ENCODE results near the gene VANGL1.

The VANGL1 gene

GRCh38 chr1:115643225-115643624, 1.5 kb downstream of the VANGL1 start:
- H3K9ac ChIP-seq (ENCODE audit: low read depth in 1 of 2, low read length in 2 of 2): peak overlapping the region; percentile 30 to 70
- H3K9me3 ChIP-seq (ENCODE audit: control insufficient read depth in 1 of 2, low read length in 2 of 2): peaks cover 0 to 6% of the 10 kb centered on the region in 2 donors
- H3K27ac ChIP-seq (ENCODE audit: low read depth, low read length): no peak overlapping the region
- no peaks in the 10 kb centered on the region for H3K27me3 ChIP-seq (ENCODE audit: control insufficient read depth in 1 of 2, insufficient read depth in 2 of 2, low read length in 2 of 2)
- H3K4me1 ChIP-seq (ENCODE audit: control insufficient read depth in 1 of 2, insufficient read depth in 2 of 2, low read length in 2 of 2): peaks cover 17% of the 10 kb centered on the region in 2 donors
- H3K4me3 ChIP-seq (ENCODE audit: low read depth in 1 of 2, low read length in 2 of 2): peak overlapping the region; percentile 63 to 75
- no peaks in the 10 kb centered on the region for H3K36me3 ChIP-seq (ENCODE audit: control insufficient read depth in 1 of 2, insufficient read depth in 2 of 2, low read length in 2 of 2)

GRCh38 chr1:115643666-115644065, 1.9 kb downstream of the VANGL1 start:
- Histone ChIP-seq H3K4me3 (ENCODE audit: low read depth in 1 of 2, low read length in 2 of 2) (no peak overlapping the region), H3K4me1 (ENCODE audit: control insufficient read depth in 1 of 2, insufficient read depth in 2 of 2, low read length in 2 of 2) (peaks cover 19 to 22% of the 10 kb centered on the region in 2 donors), H3K27ac (ENCODE audit: low read depth, low read length) (no peak overlapping the region), H3K9me3 (ENCODE audit: control insufficient read depth in 1 of 2, low read length in 2 of 2) (peaks cover 0 to 5% of the 10 kb centered on the region in 2 donors), H3K36me3 (ENCODE audit: control insufficient read depth in 1 of 2, insufficient read depth in 2 of 2, low read length in 2 of 2) (no peaks in the 10 kb centered on the region), H3K27me3 (ENCODE audit: control insufficient read depth in 1 of 2, insufficient read depth in 2 of 2, low read length in 2 of 2) (no peaks in the 10 kb centered on the region), H3K9ac (ENCODE audit: low read depth in 1 of 2, low read length in 2 of 2) (no peak overlapping the region)

GRCh38 chr1:115644109-115644508, 2.3 kb downstream of the VANGL1 start:
- H3K4me3 ChIP-seq (ENCODE audit: low read depth in 1 of 2, low read length in 2 of 2): no peak overlapping the region
- peaks cover 23 to 25% of the 10 kb centered on the region in 2 donors for H3K4me1 ChIP-seq (ENCODE audit: control insufficient read depth in 1 of 2, insufficient read depth in 2 of 2, low read length in 2 of 2)
- H3K36me3 ChIP-seq (ENCODE audit: control insufficient read depth in 1 of 2, insufficient read depth in 2 of 2, low read length in 2 of 2): no peaks in the 10 kb centered on the region
- no peak overlapping the region for H3K27ac ChIP-seq (ENCODE audit: low read depth, low read length)
- no peak overlapping the region for H3K9ac ChIP-seq (ENCODE audit: low read depth in 1 of 2, low read length in 2 of 2)
- H3K27me3 ChIP-seq (ENCODE audit: control insufficient read depth in 1 of 2, insufficient read depth in 2 of 2, low read length in 2 of 2): no peaks in the 10 kb centered on the region
- peaks cover 0 to under 1% of the 10 kb centered on the region in 2 donors for H3K9me3 ChIP-seq (ENCODE audit: control insufficient read depth in 1 of 2, low read length in 2 of 2)

- Histone ChIP-seq H3K9me3 (ENCODE audit: control insufficient read depth in 1 of 2, low read length in 2 of 2) (no peaks in the 10 kb centered on the region), H3K4me3 (ENCODE audit: low read depth in 1 of 2, low read length in 2 of 2) (no peak overlapping the region), H3K36me3 (ENCODE audit: control insufficient read depth in 1 of 2, insufficient read depth in 2 of 2, low read length in 2 of 2) (peaks cover 0 to 2% of the 10 kb centered on the region in 2 donors), H3K4me1 (ENCODE audit: control insufficient read depth in 1 of 2, insufficient read depth in 2 of 2, low read length in 2 of 2) (peaks cover 34 to 38% of the 10 kb centered on the region in 2 donors), H3K9ac (ENCODE audit: low read depth in 1 of 2, low read length in 2 of 2) (no peak overlapping the region), H3K27ac (ENCODE audit: low read depth, low read length) (no peak overlapping the region), H3K27me3 (ENCODE audit: control insufficient read depth in 1 of 2, insufficient read depth in 2 of 2, low read length in 2 of 2) (no peaks in the 10 kb centered on the region)
These were observed 5.3 kb downstream of the VANGL1 start for GRCh38 chr1:115647047-115647446.

GRCh38 chr1:115647507-115647906, 5.7 kb downstream of the VANGL1 start:
- H3K9me3 ChIP-seq (ENCODE audit: control insufficient read depth in 1 of 2, low read length in 2 of 2): no peaks in the 10 kb centered on the region
- H3K27ac ChIP-seq (ENCODE audit: low read depth, low read length): no peak overlapping the region
- H3K36me3 ChIP-seq (ENCODE audit: control insufficient read depth in 1 of 2, insufficient read depth in 2 of 2, low read length in 2 of 2): peaks cover 0 to 7% of the 10 kb centered on the region in 2 donors
- no peak overlapping the region for H3K9ac ChIP-seq (ENCODE audit: low read depth in 1 of 2, low read length in 2 of 2)
- H3K27me3 ChIP-seq (ENCODE audit: control insufficient read depth in 1 of 2, insufficient read depth in 2 of 2, low read length in 2 of 2): no peaks in the 10 kb centered on the region
- no peak overlapping the region for H3K4me3 ChIP-seq (ENCODE audit: low read depth in 1 of 2, low read length in 2 of 2)
- H3K4me1 ChIP-seq (ENCODE audit: control insufficient read depth in 1 of 2, insufficient read depth in 2 of 2, low read length in 2 of 2): peaks cover 34 to 38% of the 10 kb centered on the region in 2 donors

- H3K9me3 ChIP-seq (ENCODE audit: control insufficient read depth in 1 of 2, low read length in 2 of 2): no peaks in the 10 kb centered on the region
- no peak overlapping the region for H3K9ac ChIP-seq (ENCODE audit: low read depth in 1 of 2, low read length in 2 of 2)
- H3K4me1 ChIP-seq (ENCODE audit: control insufficient read depth in 1 of 2, insufficient read depth in 2 of 2, low read length in 2 of 2): peaks cover 30 to 35% of the 10 kb centered on the region in 2 donors
- peaks cover 0 to 8% of the 10 kb centered on the region in 2 donors for H3K36me3 ChIP-seq (ENCODE audit: control insufficient read depth in 1 of 2, insufficient read depth in 2 of 2, low read length in 2 of 2)
- no peak overlapping the region for H3K4me3 ChIP-seq (ENCODE audit: low read depth in 1 of 2, low read length in 2 of 2)
- no peak overlapping the region for H3K27ac ChIP-seq (ENCODE audit: low read depth, low read length)
- no peaks in the 10 kb centered on the region for H3K27me3 ChIP-seq (ENCODE audit: control insufficient read depth in 1 of 2, insufficient read depth in 2 of 2, low read length in 2 of 2)
These were observed 6.3 kb downstream of the VANGL1 start for GRCh38 chr1:115647919-115648650.

GRCh38 chr1:115648717-115649691, 7.2 kb downstream of the VANGL1 start:
- Histone ChIP-seq H3K4me3 (ENCODE audit: low read depth in 1 of 2, low read length in 2 of 2) (no peak overlapping the region), H3K27me3 (ENCODE audit: control insufficient read depth in 1 of 2, insufficient read depth in 2 of 2, low read length in 2 of 2) (no peaks in the 10 kb centered on the region), H3K36me3 (ENCODE audit: control insufficient read depth in 1 of 2, insufficient read depth in 2 of 2, low read length in 2 of 2) (peaks cover 0 to 15% of the 10 kb centered on the region in 2 donors), H3K9ac (ENCODE audit: low read depth in 1 of 2, low read length in 2 of 2) (no peak overlapping the region), H3K4me1 (ENCODE audit: control insufficient read depth in 1 of 2, insufficient read depth in 2 of 2, low read length in 2 of 2) (peaks cover 26 to 35% of the 10 kb centered on the region in 2 donors), H3K9me3 (ENCODE audit: control insufficient read depth in 1 of 2, low read length in 2 of 2) (no peaks in the 10 kb centered on the region), H3K27ac (ENCODE audit: low read depth, low read length) (no peak overlapping the region)

GRCh38 chr1:115649964-115650363, 8.2 kb downstream of the VANGL1 start:
- peaks cover 26 to 35% of the 10 kb centered on the region in 2 donors for H3K4me1 ChIP-seq (ENCODE audit: control insufficient read depth in 1 of 2, insufficient read depth in 2 of 2, low read length in 2 of 2)
- H3K9me3 ChIP-seq (ENCODE audit: control insufficient read depth in 1 of 2, low read length in 2 of 2): no peaks in the 10 kb centered on the region
- H3K27me3 ChIP-seq (ENCODE audit: control insufficient read depth in 1 of 2, insufficient read depth in 2 of 2, low read length in 2 of 2): no peaks in the 10 kb centered on the region
- H3K9ac ChIP-seq (ENCODE audit: low read depth in 1 of 2, low read length in 2 of 2): no peak overlapping the region
- no peak overlapping the region for H3K27ac ChIP-seq (ENCODE audit: low read depth, low read length)
- H3K36me3 ChIP-seq (ENCODE audit: control insufficient read depth in 1 of 2, insufficient read depth in 2 of 2, low read length in 2 of 2): peaks cover 0 to 18% of the 10 kb centered on the region in 2 donors
- no peak overlapping the region for H3K4me3 ChIP-seq (ENCODE audit: low read depth in 1 of 2, low read length in 2 of 2)

- Histone ChIP-seq H3K4me3 (ENCODE audit: low read depth in 1 of 2, low read length in 2 of 2) (no peak overlapping the region), H3K27me3 (ENCODE audit: control insufficient read depth in 1 of 2, insufficient read depth in 2 of 2, low read length in 2 of 2) (no peaks in the 10 kb centered on the region), H3K27ac (ENCODE audit: low read depth, low read length) (no peak overlapping the region), H3K9ac (ENCODE audit: low read depth in 1 of 2, low read length in 2 of 2) (no peak overlapping the region), H3K36me3 (ENCODE audit: control insufficient read depth in 1 of 2, insufficient read depth in 2 of 2, low read length in 2 of 2) (peaks cover 0 to 18% of the 10 kb centered on the region in 2 donors), H3K9me3 (ENCODE audit: control insufficient read depth in 1 of 2, low read length in 2 of 2) (no peaks in the 10 kb centered on the region), H3K4me1 (ENCODE audit: control insufficient read depth in 1 of 2, insufficient read depth in 2 of 2, low read length in 2 of 2) (peaks cover 26 to 35% of the 10 kb centered on the region in 2 donors)
These were observed 9.2 kb downstream of the VANGL1 start for GRCh38 chr1:115650961-115651360.

- Histone ChIP-seq H3K9me3 (ENCODE audit: control insufficient read depth in 1 of 2, low read length in 2 of 2) (no peaks in the 10 kb centered on the region), H3K9ac (ENCODE audit: low read depth in 1 of 2, low read length in 2 of 2) (no peak overlapping the region), H3K4me3 (ENCODE audit: low read depth in 1 of 2, low read length in 2 of 2) (no peak overlapping the region), H3K27me3 (ENCODE audit: control insufficient read depth in 1 of 2, insufficient read depth in 2 of 2, low read length in 2 of 2) (no peaks in the 10 kb centered on the region), H3K36me3 (ENCODE audit: control insufficient read depth in 1 of 2, insufficient read depth in 2 of 2, low read length in 2 of 2) (peaks cover 0 to 18% of the 10 kb centered on the region in 2 donors), H3K27ac (ENCODE audit: low read depth, low read length) (no peak overlapping the region), H3K4me1 (ENCODE audit: control insufficient read depth in 1 of 2, insufficient read depth in 2 of 2, low read length in 2 of 2) (peaks cover 26 to 35% of the 10 kb centered on the region in 2 donors)
These were observed 9.6 kb downstream of the VANGL1 start for GRCh38 chr1:115651391-115651790.
